Neural cell (in vitro differentiated cells): ENCODE results near the gene VWA8. TPM values are rescaled to one million over a fixed set of nuclear protein-coding genes. Genes with fewer than 3 reads are reported as not detected.

Experiments used
- H2AFZ ChIP-seq: fragments of 200-600, 300-800 bp; sonication (generic), shearing (Covaris generic); 2 replicates; pipeline ENCODE4 v1.6.0; 2014; ENCODE audit warnings: low read depth, mild to moderate bottlenecking, antibody characterized with exemption, low read length, moderate library complexity
- H3F3A ChIP-seq: fragments of 200-600 bp; shearing (Covaris generic); 2 replicates; pipeline ENCODE4 v1.6.1; 2016; ENCODE audit warnings: mild to moderate bottlenecking, moderate library complexity, mixed read lengths, antibody characterized with exemption, low read length; ENCODE audit not compliant: insufficient read depth, poor library complexity, severe bottlenecking
- H3K27ac ChIP-seq: fragments of 200-600, 300-800 bp; sonication (generic), shearing (Covaris generic); 2 replicates; pipeline ENCODE4 v1.5.1; 2014; ENCODE audit warnings: mild to moderate bottlenecking, low read length, moderate library complexity
- H3K27me3 ChIP-seq: fragments of 300-800, 200-600 bp; sonication (generic), shearing (Covaris generic); 2 replicates; pipeline ENCODE4 v1.6.0; 2014; ENCODE audit warnings: mild to moderate bottlenecking, low read depth, low read length, moderate library complexity; ENCODE audit not compliant: insufficient read depth
- H3K36me3 ChIP-seq: fragments of 300-800, 200-600 bp; sonication (generic), shearing (Covaris generic); 2 replicates; pipeline ENCODE4 v1.5.1; 2014; ENCODE audit warnings: mild to moderate bottlenecking, antibody characterized with exemption, low read length, moderate library complexity; ENCODE audit not compliant: insufficient read depth
- H3K4me2 ChIP-seq: fragments of 300-800, 200-600 bp; sonication (generic), shearing (Covaris generic); 2 replicates; pipeline ENCODE4 v1.6.0; 2014; ENCODE audit warnings: mild to moderate bottlenecking, low read length
- H3K4me3 ChIP-seq: fragments of 300-800, 200-600 bp; sonication (generic), shearing (Covaris generic); 2 replicates; pipeline ENCODE4 v1.5.1; 2014; ENCODE audit warnings: mild to moderate bottlenecking, low read length, moderate library complexity
- H3K79me2 ChIP-seq: fragments of 200-600 bp; shearing (Covaris generic); replicated peaks from 2 replicates; pipeline ENCODE4 v1.6.0; 2014; ENCODE audit warnings: mild to moderate bottlenecking, low read length, moderate library complexity; ENCODE audit not compliant: insufficient read depth
- H3K9ac ChIP-seq: fragments of 300-800, 200-600 bp; sonication (generic), shearing (Covaris generic); 2 replicates; pipeline ENCODE4 v1.6.1; 2016; ENCODE audit warnings: mild to moderate bottlenecking, low read length, mixed read lengths
- H3K9me2 ChIP-seq: fragments of 200-600 bp; shearing (Covaris generic); 2 replicates; pipeline ENCODE4 v1.6.1; 2016; ENCODE audit warnings: mild to moderate bottlenecking, low read length, mixed read lengths; ENCODE audit not compliant: insufficient read depth
- H3K9me3 ChIP-seq: fragments of 200-600, 300-800 bp; sonication (generic), shearing (Covaris generic); 2 replicates; pipeline ENCODE4 v1.6.1; 2016; ENCODE audit warnings: mild to moderate bottlenecking, mixed run types, low read length, moderate library complexity, mixed read lengths
- H4K20me1 ChIP-seq: fragments of 200-600 bp; shearing (Covaris generic); 2 replicates; pipeline ENCODE4 v1.6.1; 2016; ENCODE audit warnings: mild to moderate bottlenecking, mixed run types; ENCODE audit not compliant: insufficient read depth
- EP300 ChIP-seq: fragments of 450-650 bp; conservative IDR thresholded peaks from 2 replicates; pipeline ENCODE4 v1.6.1; 2014; ENCODE audit warnings: antibody characterized with exemption, mild to moderate bottlenecking, moderate library complexity; ENCODE audit not compliant: poor library complexity, severe bottlenecking
- EZH2 ChIP-seq: fragments of 200-600, 300-800 bp; shearing (Covaris generic), sonication (generic); IDR thresholded peaks from 2 replicates; pipeline ENCODE4 v1.6.1; 2014; ENCODE audit warnings: antibody characterized with exemption, low read length, borderline replicate concordance, mild to moderate bottlenecking; ENCODE audit not compliant: insufficient read depth, poor library complexity, severe bottlenecking
- MXI1 ChIP-seq: fragments of 450-650 bp; conservative IDR thresholded peaks from 2 replicates; pipeline ENCODE4 v1.6.1; 2014; ENCODE audit warnings: antibody characterized with exemption, mild to moderate bottlenecking; ENCODE audit not compliant: poor library complexity, severe bottlenecking
- POLR2AphosphoS5 ChIP-seq: IDR thresholded peaks from 2 replicates; pipeline ENCODE4 v1.6.1; 2012
- RAD21 ChIP-seq: fragments of 450-650 bp; conservative IDR thresholded peaks from 2 replicates; pipeline ENCODE4 v1.6.1; 2014; ENCODE audit warnings: antibody characterized with exemption, mild to moderate bottlenecking, moderate library complexity
- REST ChIP-seq: IDR thresholded peaks from 2 replicates; pipeline ENCODE4 v1.6.1; 2012; ENCODE audit warnings: borderline replicate concordance
- SMC3 ChIP-seq: fragments of 450-650 bp; conservative IDR thresholded peaks from 2 replicates; pipeline ENCODE4 v1.6.1; 2014; ENCODE audit warnings: antibody characterized with exemption, mild to moderate bottlenecking, moderate library complexity; ENCODE audit not compliant: poor library complexity
- TAF1 ChIP-seq: IDR thresholded peaks from 2 replicates; pipeline ENCODE4 v1.6.1; 2012; ENCODE audit warnings: low read depth
- polyA plus RNA-seq: library from polyadenylated mRNA; depleted of rRNA; stranded (reverse); fragments of >200 nt; gene quantifications from 2 replicates; pipeline ENCODE4 v1.2.3, GENCODE V29; 2014
- TF ChIP-seq, protein P1 (sequence below): fragments of 450-650 bp; IDR thresholded peaks from 2 replicates; pipeline ENCODE4 v1.5.1; 2014; ENCODE audit warnings: antibody characterized with exemption, mild to moderate bottlenecking, moderate library complexity; ENCODE audit not compliant: poor library complexity, severe bottlenecking

VWA8 gene
- polyA plus RNA-seq, 1 donor from 2014 or later, result 3.6 TPM

GRCh38 chr13:41562541-41563178, 398.2 kb downstream of the VWA8 start:
- Histone ChIP-seq H3F3A (no peaks in the 10 kb centered on the region), H4K20me1 (no peaks in the 10 kb centered on the region), H3K4me2 (no peak overlapping the region), H3K36me3 (no peaks in the 10 kb centered on the region), H2AFZ (no peak overlapping the region), H3K4me3 (no peak overlapping the region), H3K79me2 (no peaks in the 10 kb centered on the region), H3K27me3 (no peaks in the 10 kb centered on the region), H3K9me2 (no peaks in the 10 kb centered on the region), H3K27ac (no peak overlapping the region), H3K9ac (no peak overlapping the region), H3K9me3 (no peaks in the 10 kb centered on the region)
- TF ChIP-seq TAF1 (no peak), EP300 (no peak), SMC3 (no peak), POLR2AphosphoS5 (no peak), EZH2 (no peak), RAD21 (no peak), MXI1 (no peak), REST (no peak)
- TF ChIP-seq, protein P1, sequence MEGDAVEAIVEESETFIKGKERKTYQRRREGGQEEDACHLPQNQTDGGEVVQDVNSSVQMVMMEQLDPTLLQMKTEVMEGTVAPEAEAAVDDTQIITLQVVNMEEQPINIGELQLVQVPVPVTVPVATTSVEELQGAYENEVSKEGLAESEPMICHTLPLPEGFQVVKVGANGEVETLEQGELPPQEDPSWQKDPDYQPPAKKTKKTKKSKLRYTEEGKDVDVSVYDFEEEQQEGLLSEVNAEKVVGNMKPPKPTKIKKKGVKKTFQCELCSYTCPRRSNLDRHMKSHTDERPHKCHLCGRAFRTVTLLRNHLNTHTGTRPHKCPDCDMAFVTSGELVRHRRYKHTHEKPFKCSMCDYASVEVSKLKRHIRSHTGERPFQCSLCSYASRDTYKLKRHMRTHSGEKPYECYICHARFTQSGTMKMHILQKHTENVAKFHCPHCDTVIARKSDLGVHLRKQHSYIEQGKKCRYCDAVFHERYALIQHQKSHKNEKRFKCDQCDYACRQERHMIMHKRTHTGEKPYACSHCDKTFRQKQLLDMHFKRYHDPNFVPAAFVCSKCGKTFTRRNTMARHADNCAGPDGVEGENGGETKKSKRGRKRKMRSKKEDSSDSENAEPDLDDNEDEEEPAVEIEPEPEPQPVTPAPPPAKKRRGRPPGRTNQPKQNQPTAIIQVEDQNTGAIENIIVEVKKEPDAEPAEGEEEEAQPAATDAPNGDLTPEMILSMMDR, result no peak

GRCh38 chr13:41562083-41562482, 398.8 kb downstream of the VWA8 start:
- TF ChIP-seq RAD21 (no peak), REST (no peak), MXI1 (no peak), TAF1 (no peak), EZH2 (no peak), EP300 (no peak), SMC3 (no peak), POLR2AphosphoS5 (no peak)
- TF ChIP-seq, protein P1, result no peak
- Histone ChIP-seq H3K79me2 (no peaks in the 10 kb centered on the region), H3K9ac (no peak overlapping the region), H4K20me1 (no peaks in the 10 kb centered on the region), H3F3A (no peaks in the 10 kb centered on the region), H3K27me3 (no peaks in the 10 kb centered on the region), H3K36me3 (no peaks in the 10 kb centered on the region), H3K9me2 (no peaks in the 10 kb centered on the region), H2AFZ (no peak overlapping the region), H3K4me3 (no peak overlapping the region), H3K4me2 (no peak overlapping the region), H3K27ac (no peak overlapping the region), H3K9me3 (no peaks in the 10 kb centered on the region)
